ENCODE data around the gene NDFIP1.

NDFIP1 gene

DNA sequence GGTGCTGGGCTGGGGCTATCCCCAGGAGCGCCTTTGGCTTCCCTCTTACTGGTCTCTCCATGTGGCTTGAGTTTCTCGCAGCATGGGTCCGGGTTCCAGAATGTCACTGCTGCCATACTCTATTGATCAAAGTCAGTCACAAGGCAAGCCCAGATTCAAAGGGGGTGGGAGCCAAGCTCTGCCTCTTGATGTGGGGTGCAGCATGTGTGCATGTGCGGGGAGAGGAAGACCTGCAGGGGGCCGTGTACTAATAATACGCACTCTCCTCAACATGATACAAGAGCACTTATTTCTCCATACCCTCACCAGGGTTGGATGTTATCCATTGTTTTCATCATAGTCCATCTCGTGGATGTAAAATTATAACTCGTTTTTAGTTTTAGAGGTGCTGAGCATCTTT is 81.2 kb downstream of the NDFIP1 start:
- DNase-seq (ENCODE audit: low read depth in 2 of 2): no peak

DNA sequence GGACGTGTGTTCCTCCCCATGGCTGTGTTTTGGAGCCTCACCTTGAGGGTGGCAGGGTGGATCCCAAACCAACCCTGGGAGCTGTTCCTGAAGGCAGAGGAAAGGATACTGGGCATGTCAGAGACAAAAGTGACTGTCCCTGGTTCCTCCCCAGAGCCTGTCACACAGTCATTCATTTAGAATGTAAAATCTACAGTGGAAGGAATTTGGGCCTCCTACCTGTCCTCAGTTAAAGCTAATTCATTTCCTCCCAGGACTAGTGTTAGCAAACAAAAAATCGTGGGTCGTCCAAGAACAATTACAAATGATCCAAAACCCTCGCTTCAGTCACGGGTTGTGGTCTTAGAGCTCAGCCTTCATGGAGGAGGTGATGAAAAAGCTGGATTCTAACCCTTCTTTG is 83.2 kb downstream of the NDFIP1 start:
- no peak for DNase-seq (ENCODE audit: low read depth in 2 of 2)

- DNase-seq (ENCODE audit: low read depth in 2 of 2): no peak
These were observed 83.9 kb downstream of the NDFIP1 start for GRCh38 chr5:142192286-142193113.

GRCh38 chr5:142193114-142193428 is 84.5 kb downstream of the NDFIP1 start:
- DNase-seq (ENCODE audit: low read depth in 2 of 2): no peak

DNA sequence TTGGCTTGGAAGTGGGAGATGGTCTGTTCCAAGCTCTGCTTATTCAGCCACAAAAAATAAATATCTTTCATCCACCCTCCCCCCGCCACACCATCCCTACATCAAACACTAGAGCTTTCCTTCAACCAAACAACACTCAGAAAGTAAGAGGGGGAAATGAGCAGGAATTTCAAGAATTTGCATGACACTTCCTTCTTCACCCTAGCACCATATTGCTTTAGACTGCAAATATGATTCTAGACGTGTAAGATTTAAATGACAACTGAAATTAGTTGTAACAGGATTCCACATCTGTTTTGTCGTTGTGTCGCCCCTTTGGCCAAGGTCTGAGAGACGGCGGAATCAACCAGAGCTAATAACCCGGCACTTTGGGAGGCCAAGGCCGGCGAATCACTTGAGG is 88.5 kb downstream of the NDFIP1 start:
- no peak for DNase-seq (ENCODE audit: low read depth in 2 of 2)

GRCh38 chr5:142197781-142198180 is 89.2 kb downstream of the NDFIP1 start:
- no peak for DNase-seq (ENCODE audit: low read depth in 2 of 2)

- no peak for DNase-seq (ENCODE audit: low read depth in 2 of 2)
These were observed 90.8 kb downstream of the NDFIP1 start for GRCh38 chr5:142199388-142199787.

DNA sequence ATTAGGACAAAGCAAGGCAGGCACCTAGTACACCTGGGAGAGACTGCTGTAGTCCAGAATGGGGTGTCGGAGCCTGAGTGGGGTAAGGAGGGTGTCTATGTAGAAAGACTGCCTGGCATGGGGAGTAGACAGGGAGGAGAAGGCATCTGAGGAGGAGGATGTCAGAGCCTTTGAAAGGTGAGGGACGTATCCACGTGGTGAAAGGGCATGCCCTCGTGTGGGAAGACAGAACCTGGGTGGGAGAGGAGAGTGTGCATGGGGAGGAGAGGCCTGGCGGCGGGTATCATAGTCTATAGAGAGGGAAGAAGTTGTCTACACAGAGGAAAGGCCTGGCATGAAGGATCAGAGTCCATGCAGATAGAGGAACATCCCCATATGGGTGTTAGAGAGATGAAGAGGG is 91.8 kb downstream of the NDFIP1 start:
- DNase-seq (ENCODE audit: low read depth in 2 of 2): no peak

DNA sequence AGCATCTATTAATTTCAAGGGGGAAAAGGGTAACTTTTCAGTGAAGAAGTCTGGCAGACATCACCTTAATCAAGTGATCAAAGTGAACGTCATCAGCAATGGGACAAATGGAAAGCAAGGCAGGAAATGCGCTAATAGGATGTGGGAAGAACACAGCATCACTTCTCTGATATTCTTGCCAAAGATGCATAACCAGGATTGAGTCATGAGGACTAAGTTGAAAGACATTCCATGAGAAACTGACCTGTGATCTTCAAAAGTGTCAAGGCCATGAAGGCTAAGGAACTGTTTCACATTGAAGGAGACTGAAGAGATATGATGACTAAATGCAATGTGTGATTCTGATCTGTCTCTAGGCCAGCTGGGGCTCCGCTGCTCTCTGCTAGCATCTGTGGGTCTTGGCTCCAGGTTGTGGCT is 92.9 kb downstream of the NDFIP1 start:
- DNase-seq (ENCODE audit: low read depth in 2 of 2): no peak

- DNase-seq (ENCODE audit: low read depth in 2 of 2): no peak
These were observed 93.7 kb downstream of the NDFIP1 start for GRCh38 chr5:142202282-142202681.

Measured in stimulated activated CD8-positive, alpha-beta memory T cell treated with anti-CD3 and anti-CD28 coated beads, Interleukin-2, amount 100 ng/mL, for 48 hours (primary cell).